WTC11 (cell line): ENCODE results near the gene SOCS1. TPM values are rescaled to one million over a fixed set of nuclear protein-coding genes. Genes with fewer than 3 reads are reported as not detected.

Experiments
- ATAC-seq: fragments of 200-7000 bp; cut with Tn5 transposase; 2 replicates; pipeline ENCODE4 v1.10.0; 2021; ENCODE audit warnings: mild to moderate bottlenecking, moderate library complexity
- CTCF ChIA-PET: fragments of 300-600 bp; sonication (Branson Sonifier 250); formaldehyde crosslinking; loops from one replicate; lab custom pipeline; 2021; ENCODE audit warnings: antibody characterized with exemption; lab: Charles Lee
- POLR2A ChIA-PET: fragments of 350-600 bp; sonication (Branson Sonifier 250); formaldehyde crosslinking; loops from one replicate; lab custom pipeline; 2021; ENCODE audit warnings: antibody characterized with exemption; lab: Charles Lee
- DNase-seq: peaks from one replicate; pipeline ENCODE4 v3.0.0; 2021; ENCODE audit warnings: low spot score
- H3K27ac Mint-ChIP-seq: 2 replicates; pipeline ENCODE4 v1.8.0; 2021; ENCODE audit warnings: mixed read lengths
- H3K27me3 Mint-ChIP-seq: 2 replicates; pipeline ENCODE4 v1.8.0; 2021; ENCODE audit warnings: low read depth, mild to moderate bottlenecking, moderate library complexity, mixed read lengths
- H3K36me3 Mint-ChIP-seq: 2 replicates; pipeline ENCODE4 v1.8.0; 2021; ENCODE audit warnings: mixed read lengths
- H3K4me1 Mint-ChIP-seq: 2 replicates; pipeline ENCODE4 v1.8.0; 2022; ENCODE audit warnings: mixed read lengths
- H3K4me3 Mint-ChIP-seq: 2 replicates; pipeline ENCODE4 v1.8.0; 2021; ENCODE audit warnings: mild to moderate bottlenecking, moderate library complexity, mixed read lengths
- H3K9me3 Mint-ChIP-seq: 2 replicates; pipeline ENCODE4 v1.8.0; 2021; ENCODE audit warnings: mixed read lengths
- CBFB ChIP-seq: sonication (generic); formaldehyde crosslinking; IDR thresholded peaks from 2 replicates; pipeline ENCODE4 v1.8.1; 2022; ENCODE audit warnings: mild to moderate bottlenecking, low read depth, missing genetic modification reagents
- CDX4 ChIP-seq: fragments of 250-450 bp; sonication (Bioruptor Pico); IDR thresholded peaks from 2 replicates; pipeline ENCODE4 v1.9.0; 2021; ENCODE audit warnings: moderate library complexity, mild to moderate bottlenecking, inconsistent platforms, borderline replicate concordance
- CREB1 ChIP-seq: sonication (generic); formaldehyde crosslinking; IDR thresholded peaks from 2 replicates; pipeline ENCODE4 v1.8.0; 2023; ENCODE audit warnings: mild to moderate bottlenecking, missing genetic modification reagents
- ETV6 ChIP-seq: sonication (generic); formaldehyde crosslinking; IDR thresholded peaks from 2 replicates; pipeline ENCODE4 v1.8.1; 2022; ENCODE audit warnings: mild to moderate bottlenecking, missing genetic modification reagents
- FOXP4 ChIP-seq: sonication (generic); formaldehyde crosslinking; IDR thresholded peaks from 2 replicates; pipeline ENCODE4 v1.8.0; 2022; ENCODE audit warnings: mild to moderate bottlenecking, missing genetic modification reagents
- GTF2I ChIP-seq: fragments of 250-450 bp; sonication (Bioruptor Pico); conservative IDR thresholded peaks from 2 replicates; pipeline ENCODE4 v1.4.0; 2021; ENCODE audit warnings: mild to moderate bottlenecking
- JUN ChIP-seq: sonication (generic); formaldehyde crosslinking; IDR thresholded peaks from 2 replicates; pipeline ENCODE4 v1.8.0; 2023; ENCODE audit warnings: mild to moderate bottlenecking, missing genetic modification reagents
- MXD4 ChIP-seq: fragments of 250-450 bp; sonication (Bioruptor Pico); IDR thresholded peaks from 2 replicates; pipeline ENCODE4 v1.8.0; 2021; ENCODE audit warnings: mild to moderate bottlenecking, moderate library complexity, borderline replicate concordance
- NFATC4 ChIP-seq: fragments of 250-450 bp; sonication (Bioruptor Pico); IDR thresholded peaks from 2 replicates; pipeline ENCODE4 v1.9.0; 2021; ENCODE audit warnings: mild to moderate bottlenecking
- NR2C2 ChIP-seq: sonication (generic); formaldehyde crosslinking; IDR thresholded peaks from 2 replicates; pipeline ENCODE4 v1.8.0; 2022; ENCODE audit warnings: mild to moderate bottlenecking, missing genetic modification reagents
- PRDM15 ChIP-seq: sonication (generic); formaldehyde crosslinking; IDR thresholded peaks from 2 replicates; pipeline ENCODE4 v1.8.0; 2022; ENCODE audit warnings: missing genetic modification reagents
- SMAD3 ChIP-seq: sonication (generic); formaldehyde crosslinking; IDR thresholded peaks from 2 replicates; pipeline ENCODE4 v1.8.0; 2022; ENCODE audit warnings: missing genetic modification reagents, mild to moderate bottlenecking, borderline replicate concordance
- SP1 ChIP-seq: sonication (generic); formaldehyde crosslinking; conservative IDR thresholded peaks from 2 replicates; pipeline ENCODE4 v1.8.1; 2022; ENCODE audit warnings: missing genetic modification reagents
- STAT6 ChIP-seq: sonication (generic); formaldehyde crosslinking; conservative IDR thresholded peaks from 2 replicates; pipeline ENCODE4 v1.8.1; 2023; ENCODE audit warnings: mild to moderate bottlenecking, low read depth, missing genetic modification reagents, moderate library complexity
- TCF7 ChIP-seq: sonication (generic); formaldehyde crosslinking; IDR thresholded peaks from 2 replicates; pipeline ENCODE4 v1.8.0; 2022; ENCODE audit warnings: mild to moderate bottlenecking, low read depth, missing genetic modification reagents, moderate library complexity
- USF2 ChIP-seq: sonication (generic); formaldehyde crosslinking; IDR thresholded peaks from 2 replicates; pipeline ENCODE4 v1.8.1; 2023; ENCODE audit warnings: mild to moderate bottlenecking, missing genetic modification reagents, moderate library complexity
- ZNF121 ChIP-seq: sonication (generic); formaldehyde crosslinking; IDR thresholded peaks from 2 replicates; pipeline ENCODE4 v1.8.0; 2023; ENCODE audit warnings: missing genetic modification reagents
- ZNF263 ChIP-seq: sonication (generic); formaldehyde crosslinking; IDR thresholded peaks from 2 replicates; pipeline ENCODE4 v1.8.1; 2022; ENCODE audit warnings: low read depth, mild to moderate bottlenecking, moderate library complexity, missing genetic modification reagents
- ZNF281 ChIP-seq: sonication (generic); formaldehyde crosslinking; IDR thresholded peaks from 2 replicates; pipeline ENCODE4 v1.8.0; 2023; ENCODE audit warnings: mild to moderate bottlenecking, missing genetic modification reagents
- ZNF512 ChIP-seq: sonication (generic); formaldehyde crosslinking; IDR thresholded peaks from 2 replicates; pipeline ENCODE4 v1.8.1; 2022; ENCODE audit warnings: missing genetic modification reagents, borderline replicate concordance
- total RNA-seq: library from RNA; stranded (reverse); gene quantifications from 3 replicates; pipeline ENCODE4 v1.2.3, GENCODE V29; 2021

Gene SOCS1
- total RNA-seq, 1 experiment from 2014 or later, result 62.3 TPM

GRCh38 chr16:11257131-11257938 is 1.3 kb upstream of the SOCS1 start (continued):
- peak; percentile 78 for TF ChIP-seq PRDM15 (CRISPR knock-in tag)
- TF ChIP-seq, all 79 proteins: peak for 9

- DNase-seq (peak; percentile 48), ATAC-seq (peak; percentile 1)
- Mint-ChIP-seq H3K9me3 (no peaks in the 10 kb centered on the region), H3K4me1 (peaks cover 44% of the 10 kb centered on the region), H3K27ac (peak overlapping the region; percentile 95), H3K4me3 (peak overlapping the region; percentile 87), H3K27me3 (no peaks in the 10 kb centered on the region; the same call in 1 of the 2 replicates), H3K36me3 (peaks cover 19% of the 10 kb centered on the region)
- ChIA-PET POLR2A (interaction anchor here (0.6 to 3.0 kb wide), 29 partner anchors 16 to 1115 kb away, joined by 3 to 27 read pairs (median 4); no protein-coding TSS in a partner anchor), CTCF (interaction anchor here (0.6 to 5.1 kb wide), 49 partner anchors 9 to 409 kb away, joined by 3 to 104 read pairs (median 7); partner anchors contain the start of genes PRM1, PRM2, PRM3 and TNP2)
- TF ChIP-seq SP1 (no peak), USF2 (CRISPR knock-in tag) (no peak), JUN (CRISPR knock-in tag) (0 out of 2 replicates have a peak, but pooled peaks have one; percentile 32), TCF7 (CRISPR knock-in tag) (no peak), ZNF281 (CRISPR knock-in tag) (no peak), STAT6 (CRISPR knock-in tag) (no peak), MXD4 (CRISPR knock-in tag) (no peak), CREB1 (no peak), NR2C2 (CRISPR knock-in tag) (no peak), ZNF121 (CRISPR knock-in tag) (no peak), CDX4 (CRISPR knock-in tag) (no peak), ZNF263 (no peak), GTF2I (CRISPR knock-in tag) (no peak), ZNF512 (CRISPR knock-in tag) (no peak), ETV6 (CRISPR knock-in tag) (no peak), CBFB (CRISPR knock-in tag) (no peak), NFATC4 (CRISPR knock-in tag) (no peak), FOXP4 (0 out of 2 replicates have a peak, but pooled peaks have one; percentile 17), SMAD3 (CRISPR knock-in tag) (no peak; the same call in 1 of the 2 replicates)
Observed at GRCh38 chr16:11256661-11257130, 692 bp upstream of the SOCS1 start.
